Left cardiac atrium (tissue), 4 donors: ENCODE results near the gene SNX3. TPM values are rescaled to one million over a fixed set of nuclear protein-coding genes. Genes with fewer than 3 reads are reported as not detected.
A peak's percentile ranks its signal among the peaks of the same experiment; 100 is the strongest.

Source experiments
- ATAC-seq, 2 donors: fragments of 200-7000 bp; cut with Tn5 transposase; one replicate each; pipeline ENCODE4 v1.9.1; 2020; ENCODE audit warnings: mild to moderate bottlenecking in 2 of 2, moderate library complexity in 2 of 2
- DNase-seq: peaks from one replicate; pipeline ENCODE4 v3.0.0-alpha.2; 2020
- intact Hi-C, 2 donors: fragments of 100-400 bp; cut with DNase I; formaldehyde crosslinking; loops; one replicate each; pipeline versions ENCODE4 v1.14.1 to v1.15.1; 2022 to 2023
- total RNA-seq, 2 donors: library from RNA; stranded (reverse); fragmentation: NEBNext Ultra II Directional; extraction: Animal tissue kit (Norgen Biotek cat#: 25700); gene quantifications; one replicate each; pipeline ENCODE4 v1.2.1, GENCODE V29; 2021
- donor health status: DM: no; HTN: yes; CAD: no.
- donor health status: DM: no; HTN: yes; CAD: no; lungs with severe emphysema.
- donor health status: DM: yes; HTN: yes; CAD: no.
- donor health status: Dilated cardiomyopathy.

The SNX3 gene
- total RNA-seq, 2 donors from 2014 or later, result 209 to 255 TPM

- intact Hi-C loops, result no loop called here
- no peak for ATAC-seq
- no peak for DNase-seq
These were observed 33.5 kb downstream of the SNX3 start for GRCh38 chr6:108227290-108227689.

GRCh38 chr6:108222504-108222903 is 38.3 kb downstream of the SNX3 start:
- ATAC-seq (peak in 1 of 2 donors; percentile 38), DNase-seq (no peak)
- intact Hi-C loops, result no loop called here

GRCh38 chr6:108222064-108222463 is 38.8 kb downstream of the SNX3 start:
- no peak for ATAC-seq
- DNase-seq, result no peak
- intact Hi-C loops, result no loop called here

- intact Hi-C loops, result no loop called here
- DNase-seq, result no peak
These were observed 49.2 kb downstream of the SNX3 start for GRCh38 chr6:108211671-108212070.

GRCh38 chr6:108210556-108210955 is 50.3 kb downstream of the SNX3 start:
- no peak for DNase-seq
- no peak for ATAC-seq
- intact Hi-C loops, result no loop called here

More at GRCh38 chr6:108211671-108212070, 49.2 kb downstream of the SNX3 start:
- ATAC-seq, result no peak

GRCh38 chr6:108209738-108210137 is 51.1 kb downstream of the SNX3 start:
- ATAC-seq, result no peak
- intact Hi-C loops, result no loop called here
- DNase-seq, result no peak

- ATAC-seq (no peak), DNase-seq (no peak)
These were observed 53.8 kb downstream of the SNX3 start for GRCh38 chr6:108207013-108207412.

GRCh38 chr6:108203189-108204112 is 57.4 kb downstream of the SNX3 start:
- ATAC-seq (no peak), DNase-seq (no peak)
- intact Hi-C loops, result no loop called here

More at GRCh38 chr6:108207013-108207412, 53.8 kb downstream of the SNX3 start:
- intact Hi-C loops, result no loop called here

GRCh38 chr6:108200631-108201030 is 60.2 kb downstream of the SNX3 start:
- intact Hi-C loops, result no loop called here
- DNase-seq, result no peak
- ATAC-seq, result no peak

GRCh38 chr6:108200186-108200585 is 60.7 kb downstream of the SNX3 start:
- ATAC-seq (no peak), DNase-seq (no peak)

GRCh38 chr6:108198761-108199498 is 61.9 kb downstream of the SNX3 start:
- DNase-seq (no peak), ATAC-seq (no peak)
- intact Hi-C loops, result no loop called here

More at GRCh38 chr6:108200186-108200585, 60.7 kb downstream of the SNX3 start:
- intact Hi-C loops, result no loop called here

GRCh38 chr6:108195209-108195608 is 65.6 kb downstream of the SNX3 start:
- DNase-seq, result no peak
- intact Hi-C loops, result no loop called here
- no peak for ATAC-seq

GRCh38 chr6:108194503-108194902 is 66.3 kb downstream of the SNX3 start:
- intact Hi-C loops, result no loop called here
- ATAC-seq (no peak), DNase-seq (no peak)

GRCh38 chr6:108193835-108194234 is 67.0 kb downstream of the SNX3 start:
- intact Hi-C loops, result no loop called here
- no peak for ATAC-seq
- DNase-seq, result no peak

GRCh38 chr6:108193131-108193530 is 67.7 kb downstream of the SNX3 start:
- ATAC-seq (no peak), DNase-seq (no peak)
- intact Hi-C loops, result no loop called here

GRCh38 chr6:108187519-108187918 is 73.3 kb downstream of the SNX3 start:
- DNase-seq, result no peak
- intact Hi-C loops, result no loop called here
- no peak for ATAC-seq

- no peak for DNase-seq
- ATAC-seq, result no peak
- intact Hi-C loops, result no loop called here
These were observed 74.6 kb downstream of the SNX3 start for GRCh38 chr6:108186226-108186625.

- no peak for DNase-seq
These were observed 80.1 kb downstream of the SNX3 start for GRCh38 chr6:108180776-108181175.

GRCh38 chr6:108180266-108180665 is 80.6 kb downstream of the SNX3 start:
- intact Hi-C loops, result no loop called here
- DNase-seq (no peak), ATAC-seq (no peak)

More at GRCh38 chr6:108180776-108181175, 80.1 kb downstream of the SNX3 start:
- intact Hi-C loops, result no loop called here
- ATAC-seq, result no peak

- intact Hi-C loops, result no loop called here
- no peak for DNase-seq
- ATAC-seq, result no peak
These were observed 81.1 kb downstream of the SNX3 start for GRCh38 chr6:108179741-108180140.
